ENCODE data around the gene CALM1.

DNA sequence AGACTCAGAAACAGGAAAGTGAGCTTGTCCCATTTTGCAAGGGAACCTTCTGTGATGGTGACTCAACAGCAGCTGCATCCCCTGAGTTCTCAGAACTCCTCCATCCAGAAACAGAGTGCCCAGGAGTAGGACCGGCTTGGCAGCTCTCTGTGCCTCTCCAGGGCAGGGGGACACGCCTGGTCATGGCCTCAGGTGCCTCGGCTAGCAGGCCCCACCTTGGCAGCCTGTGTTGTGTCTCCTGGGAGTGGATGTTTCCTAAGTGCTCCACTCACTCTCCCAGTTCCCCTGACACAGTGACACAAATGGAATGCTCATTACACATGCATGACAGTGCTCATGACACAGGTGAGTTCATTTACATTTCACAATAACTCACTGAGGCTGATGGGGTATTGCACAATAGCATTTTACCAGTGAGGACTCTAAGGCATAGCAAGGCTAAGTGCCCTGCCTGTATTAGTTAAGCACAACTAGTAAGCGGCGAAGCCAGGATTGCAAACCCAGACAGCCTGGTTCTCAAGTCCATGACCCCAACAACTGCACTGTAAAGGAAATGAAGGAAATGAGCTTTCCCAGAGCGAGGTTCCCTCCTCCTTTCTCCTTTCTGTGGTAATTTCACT, 47.4 kb downstream of the CALM1 start:
- TF ChIP-seq, protein P1, sequence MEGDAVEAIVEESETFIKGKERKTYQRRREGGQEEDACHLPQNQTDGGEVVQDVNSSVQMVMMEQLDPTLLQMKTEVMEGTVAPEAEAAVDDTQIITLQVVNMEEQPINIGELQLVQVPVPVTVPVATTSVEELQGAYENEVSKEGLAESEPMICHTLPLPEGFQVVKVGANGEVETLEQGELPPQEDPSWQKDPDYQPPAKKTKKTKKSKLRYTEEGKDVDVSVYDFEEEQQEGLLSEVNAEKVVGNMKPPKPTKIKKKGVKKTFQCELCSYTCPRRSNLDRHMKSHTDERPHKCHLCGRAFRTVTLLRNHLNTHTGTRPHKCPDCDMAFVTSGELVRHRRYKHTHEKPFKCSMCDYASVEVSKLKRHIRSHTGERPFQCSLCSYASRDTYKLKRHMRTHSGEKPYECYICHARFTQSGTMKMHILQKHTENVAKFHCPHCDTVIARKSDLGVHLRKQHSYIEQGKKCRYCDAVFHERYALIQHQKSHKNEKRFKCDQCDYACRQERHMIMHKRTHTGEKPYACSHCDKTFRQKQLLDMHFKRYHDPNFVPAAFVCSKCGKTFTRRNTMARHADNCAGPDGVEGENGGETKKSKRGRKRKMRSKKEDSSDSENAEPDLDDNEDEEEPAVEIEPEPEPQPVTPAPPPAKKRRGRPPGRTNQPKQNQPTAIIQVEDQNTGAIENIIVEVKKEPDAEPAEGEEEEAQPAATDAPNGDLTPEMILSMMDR (IDR thresholded peaks at IDR 0.05; ENCODE audit: extremely low read depth in 1 of 2, insufficient read depth in 1 of 2, low read depth in 1 of 2, low read length in 2 of 2): no peak
- TF ChIP-seq, protein P2, sequence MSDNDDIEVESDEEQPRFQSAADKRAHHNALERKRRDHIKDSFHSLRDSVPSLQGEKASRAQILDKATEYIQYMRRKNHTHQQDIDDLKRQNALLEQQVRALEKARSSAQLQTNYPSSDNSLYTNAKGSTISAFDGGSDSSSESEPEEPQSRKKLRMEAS (IDR thresholded peaks at IDR 0.05; ENCODE audit: insufficient read depth, insufficient read length): no peak
- TF ChIP-seq POLR2A (IDR thresholded peaks at IDR 0.05; ENCODE audit: low read depth, low read length): no peak
- TF ChIP-seq POLR2AphosphoS5 (IDR thresholded peaks at IDR 0.05; ENCODE audit: insufficient read depth, low read depth, low read length): no peak
- TF ChIP-seq GATA2 (IDR thresholded peaks at IDR 0.05; ENCODE audit: insufficient read depth, insufficient read length, low read depth, low read length): no peak
